CD4-positive, alpha-beta T cell treated with Interleukin-6 at 100 ng/mL for 8 hours (primary cell): Measurements from ENCODE around the gene ASB2.

ENCODE experiments used
- DNase-seq: peaks from one replicate; pipeline ENCODE4 v3.0.0-alpha.2; 2020; ENCODE audit warnings: mixed read lengths, low spot score

Gene ASB2

GRCh38 chr14:94001016-94001415 lies 24.6 kb upstream of the ASB2 start:
- DNase-seq = no peak

DNA sequence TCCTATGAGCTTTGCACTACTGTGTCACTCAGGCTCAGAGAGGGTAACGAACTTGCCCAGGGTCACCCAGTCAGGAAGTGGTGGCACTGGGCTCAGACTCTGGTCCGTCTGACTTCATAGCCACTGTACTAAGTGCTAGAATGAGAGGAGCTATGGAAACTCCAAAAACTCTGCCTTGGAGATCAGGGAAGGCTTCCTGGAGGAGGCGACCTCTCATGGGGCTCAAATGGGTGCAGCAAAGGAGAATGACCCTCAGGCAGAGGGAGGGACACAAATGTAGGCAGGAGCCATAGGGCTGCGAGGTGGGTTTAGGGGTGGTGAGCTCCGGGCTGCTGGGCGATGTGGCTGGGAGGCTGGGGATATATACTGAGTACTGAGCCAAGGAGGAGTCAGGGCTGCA lies 23.9 kb upstream of the ASB2 start:
- DNase-seq = no peak

DNA sequence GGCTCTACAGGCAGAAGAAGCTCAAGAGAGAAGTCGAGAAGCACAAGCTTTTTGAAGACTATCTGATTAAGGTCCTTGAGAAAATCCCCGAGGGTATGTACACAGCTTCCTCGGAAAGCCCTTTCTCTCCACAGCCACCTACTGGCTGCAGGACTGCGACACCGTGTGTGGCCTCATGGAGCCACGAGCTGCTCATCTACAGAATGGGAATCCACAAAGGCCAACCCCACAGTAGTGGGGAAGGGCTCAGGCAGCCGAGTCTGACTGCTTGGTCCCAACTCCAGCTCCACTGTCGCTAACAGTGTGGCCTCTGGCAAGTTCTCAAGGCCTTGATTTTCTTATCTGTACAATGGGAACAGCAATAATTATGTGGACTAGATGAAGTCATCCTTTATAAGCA lies 23.2 kb upstream of the ASB2 start:
- no peak for DNase-seq

DNA sequence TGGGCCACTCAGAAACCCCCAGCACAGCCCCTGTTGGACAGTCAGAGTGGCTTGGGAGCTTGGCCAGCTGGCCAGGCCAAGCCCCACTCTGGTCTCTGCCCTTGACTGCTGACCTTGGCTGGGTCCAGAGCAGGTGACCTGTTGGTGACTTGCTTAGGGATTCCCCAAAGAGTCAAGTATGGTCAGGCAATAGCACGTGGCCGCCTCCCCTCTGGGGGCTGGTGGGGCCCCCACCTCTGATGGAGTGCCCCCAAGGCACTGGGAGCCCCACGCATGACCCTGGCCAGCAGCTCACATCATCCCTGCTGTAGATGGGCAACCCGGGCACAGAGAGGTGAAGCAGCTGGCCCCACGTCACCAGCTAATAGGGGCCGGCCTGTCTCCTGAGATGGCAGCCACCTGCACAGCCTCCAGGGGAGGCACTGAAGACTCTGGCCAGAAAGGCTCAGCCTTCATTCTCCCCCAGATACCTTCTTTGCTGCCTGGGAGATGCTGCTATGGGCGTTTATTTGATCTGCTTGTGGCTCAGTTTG lies 22.6 kb upstream of the ASB2 start:
- DNase-seq = no peak

DNA sequence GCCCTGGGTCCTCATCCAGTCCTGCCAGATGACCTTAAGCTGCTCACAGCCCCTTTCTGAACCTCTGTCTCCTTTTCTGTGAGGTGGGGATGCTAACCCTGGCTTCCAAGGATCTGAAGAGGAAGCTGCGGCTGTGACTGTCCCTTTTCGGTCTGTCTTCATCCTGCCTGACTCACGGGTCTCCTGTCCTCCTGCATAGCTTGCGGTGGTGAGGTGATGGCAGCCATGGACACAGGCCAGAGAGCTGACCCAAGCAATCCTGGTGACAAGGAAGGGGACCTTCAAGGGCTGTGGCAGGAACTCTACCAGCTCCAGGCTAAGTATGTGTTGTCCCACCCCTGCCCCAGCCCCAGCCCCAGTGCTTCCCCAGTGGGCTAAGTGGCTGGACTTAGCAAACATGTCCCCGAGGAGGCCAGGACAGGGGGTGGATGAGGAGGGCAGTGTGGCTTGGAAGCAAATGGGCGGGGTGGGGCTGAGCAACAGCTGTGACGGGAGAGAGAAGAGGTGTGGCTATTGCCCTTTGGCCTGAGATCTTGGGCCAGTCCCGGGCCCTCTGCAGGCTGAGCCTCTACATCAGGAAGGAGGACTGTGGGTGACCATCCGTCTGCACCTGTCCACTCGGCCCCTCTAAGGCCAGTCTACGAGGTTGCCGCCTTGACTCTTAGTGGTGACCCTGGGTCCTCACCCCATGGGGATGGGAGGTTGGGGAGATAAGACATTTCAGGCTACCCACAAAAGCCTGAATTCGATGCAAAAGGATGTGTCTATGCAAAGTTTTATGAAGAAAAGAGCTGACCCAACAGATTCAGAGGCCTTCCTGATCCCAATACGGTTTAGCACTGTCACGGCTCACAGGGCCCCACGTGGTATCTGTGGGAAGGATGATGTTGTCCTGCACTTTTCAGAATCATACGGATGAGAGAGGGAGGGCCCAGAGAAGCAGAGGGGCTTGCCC lies 21.8 kb upstream of the ASB2 start:
- no peak for DNase-seq

DNA sequence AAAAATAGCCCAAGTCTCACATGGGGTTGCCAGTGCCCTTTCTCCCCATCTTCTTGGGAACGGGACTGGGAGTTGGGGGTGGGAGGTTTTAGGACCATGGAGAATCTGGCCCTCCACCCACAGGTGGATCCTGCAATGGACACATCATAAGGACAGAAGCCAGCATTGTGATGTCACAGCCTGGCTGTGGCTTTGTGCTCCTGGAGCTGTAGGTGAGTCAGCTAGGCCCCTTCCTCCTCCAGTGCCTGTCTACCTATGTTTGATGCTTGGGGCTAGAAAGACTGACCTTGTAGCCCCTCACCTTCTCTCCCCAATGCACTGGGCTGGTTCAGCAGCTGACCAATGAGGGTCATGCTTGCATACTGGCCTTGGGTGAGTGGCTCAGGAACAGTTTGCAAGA lies 20.7 kb upstream of the ASB2 start, which contains the start of gene CCDC197:
Gene CCDC197, plus strand, starts transcription at position 220 of the 400 bp plus-strand sequence. CDS start 831 bp downstream, outside the sequence.
- DNase-seq = no peak

DNA sequence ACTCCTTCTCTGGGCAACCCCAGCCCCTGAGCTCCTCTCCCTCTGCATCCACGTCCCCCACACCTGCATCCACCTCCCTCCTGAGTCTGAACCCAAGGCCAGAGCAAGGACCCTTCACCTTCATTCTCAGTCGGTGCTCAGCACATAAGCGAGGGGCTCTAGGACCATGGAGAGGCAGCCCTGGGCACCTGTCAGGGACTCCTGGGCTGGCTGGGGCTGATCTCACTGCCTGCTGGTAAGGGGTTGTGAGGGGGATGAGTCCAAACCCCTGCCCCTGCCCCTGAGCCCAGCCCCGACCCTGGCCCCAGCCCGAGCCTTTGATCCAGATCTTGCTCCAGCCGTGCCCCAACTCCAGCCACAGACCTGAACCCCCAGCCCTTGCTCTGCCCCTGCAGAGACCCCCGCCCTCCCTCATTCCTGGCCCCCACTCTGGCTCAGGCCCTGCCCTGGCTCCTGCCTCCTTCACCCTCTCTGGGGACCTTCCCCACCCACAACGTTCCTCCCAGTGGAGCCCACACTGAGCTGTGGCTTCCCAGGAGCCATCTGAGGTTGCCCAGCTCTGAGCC lies 19.8 kb upstream of the ASB2 start:
- no peak for DNase-seq

- no peak for DNase-seq
These were observed 18.7 kb upstream of the ASB2 start for GRCh38 chr14:93994919-93995682.

GRCh38 chr14:93993382-93993781 lies 17.0 kb upstream of the ASB2 start:
- DNase-seq = no peak

- no peak for DNase-seq
These were observed 15.3 kb upstream of the ASB2 start for GRCh38 chr14:93991649-93992048.

- no peak for DNase-seq
These were observed 14.8 kb upstream of the ASB2 start for GRCh38 chr14:93991212-93991611.

- no peak for DNase-seq
These were observed 13.6 kb upstream of the ASB2 start for GRCh38 chr14:93989939-93990338.

- no peak for DNase-seq
These were observed 11.6 kb upstream of the ASB2 start for GRCh38 chr14:93987815-93988476.

DNA sequence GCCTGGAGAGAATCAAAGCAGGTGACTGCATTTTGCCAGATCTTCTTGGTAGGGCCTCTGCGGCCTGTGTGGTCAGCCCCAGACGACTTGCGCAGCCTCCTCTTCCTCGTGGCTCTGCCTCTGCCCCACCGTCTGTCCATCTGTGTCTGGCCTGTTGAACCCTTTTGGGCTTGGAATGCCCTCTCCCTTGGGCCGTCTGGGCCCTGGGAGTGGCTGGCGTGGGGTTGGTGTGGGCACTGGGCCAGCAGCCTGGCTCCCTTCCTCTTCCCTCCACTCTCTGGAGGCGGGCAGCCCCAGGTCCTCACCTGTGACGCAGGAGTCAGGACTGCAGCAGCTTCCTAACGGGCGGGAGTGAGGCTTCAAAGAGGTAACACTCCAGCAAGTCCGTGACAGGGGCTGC lies 11.0 kb upstream of the ASB2 start:
- no peak for DNase-seq

DNA sequence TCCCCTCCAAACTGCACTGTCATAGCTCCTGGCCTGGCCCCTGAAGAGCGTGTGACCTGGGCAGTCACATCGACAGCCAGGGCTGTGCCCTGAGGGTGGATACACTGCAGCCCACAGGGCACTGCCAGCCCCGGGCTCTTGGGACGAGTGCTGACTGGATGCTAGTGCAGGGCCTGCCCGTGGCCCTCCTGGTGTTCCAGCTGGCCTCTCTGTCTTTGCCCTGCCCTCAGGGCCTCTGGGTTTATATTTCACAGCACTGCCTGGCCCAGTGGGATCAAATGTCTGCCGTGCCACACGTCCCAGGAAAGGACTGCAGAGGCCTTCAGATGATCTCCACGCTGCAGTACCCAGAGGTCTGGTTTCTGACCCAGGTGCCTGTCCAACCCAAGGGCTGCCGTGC lies 10.6 kb upstream of the ASB2 start:
- no peak for DNase-seq

DNA sequence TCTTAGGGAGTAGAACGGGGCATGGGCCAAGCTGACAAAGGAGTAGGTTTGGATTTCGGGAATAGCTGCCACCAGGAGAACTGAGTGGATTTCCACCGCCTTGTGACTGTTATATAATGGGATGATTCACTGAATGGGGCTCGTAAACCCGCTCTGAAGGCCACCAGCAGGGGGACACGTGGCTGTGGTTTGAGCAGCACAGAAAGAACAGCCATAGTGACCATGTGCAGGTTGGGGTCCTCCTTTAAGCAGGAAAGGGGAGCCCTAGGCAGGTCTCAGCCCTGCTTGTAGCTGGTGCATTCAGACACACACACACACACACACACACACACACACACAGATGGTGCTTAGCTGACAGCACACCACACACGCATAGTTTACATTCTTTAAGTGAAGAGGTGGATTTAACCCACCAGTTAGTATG lies 8.6 kb upstream of the ASB2 start:
- no peak for DNase-seq

DNA sequence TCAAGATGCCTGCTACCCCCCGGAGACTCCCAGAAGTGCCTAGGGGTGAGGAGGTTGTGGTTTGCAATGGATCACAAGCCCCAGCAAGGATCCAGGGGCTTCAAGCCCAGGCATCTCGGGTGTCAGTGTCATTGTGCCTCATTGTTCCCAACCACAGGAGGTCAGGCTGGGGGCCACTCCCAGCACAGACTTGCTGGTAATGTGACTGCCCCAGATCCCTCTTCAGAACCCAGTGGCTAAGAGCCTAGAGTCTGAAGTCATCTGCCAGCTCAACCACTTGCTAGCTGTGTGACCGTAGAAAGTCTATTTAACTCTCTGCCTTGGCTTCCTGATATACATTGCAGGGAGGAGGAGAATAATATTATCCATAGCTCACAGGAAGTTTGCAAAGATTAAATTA lies 7.7 kb upstream of the ASB2 start:
- no peak for DNase-seq

DNA sequence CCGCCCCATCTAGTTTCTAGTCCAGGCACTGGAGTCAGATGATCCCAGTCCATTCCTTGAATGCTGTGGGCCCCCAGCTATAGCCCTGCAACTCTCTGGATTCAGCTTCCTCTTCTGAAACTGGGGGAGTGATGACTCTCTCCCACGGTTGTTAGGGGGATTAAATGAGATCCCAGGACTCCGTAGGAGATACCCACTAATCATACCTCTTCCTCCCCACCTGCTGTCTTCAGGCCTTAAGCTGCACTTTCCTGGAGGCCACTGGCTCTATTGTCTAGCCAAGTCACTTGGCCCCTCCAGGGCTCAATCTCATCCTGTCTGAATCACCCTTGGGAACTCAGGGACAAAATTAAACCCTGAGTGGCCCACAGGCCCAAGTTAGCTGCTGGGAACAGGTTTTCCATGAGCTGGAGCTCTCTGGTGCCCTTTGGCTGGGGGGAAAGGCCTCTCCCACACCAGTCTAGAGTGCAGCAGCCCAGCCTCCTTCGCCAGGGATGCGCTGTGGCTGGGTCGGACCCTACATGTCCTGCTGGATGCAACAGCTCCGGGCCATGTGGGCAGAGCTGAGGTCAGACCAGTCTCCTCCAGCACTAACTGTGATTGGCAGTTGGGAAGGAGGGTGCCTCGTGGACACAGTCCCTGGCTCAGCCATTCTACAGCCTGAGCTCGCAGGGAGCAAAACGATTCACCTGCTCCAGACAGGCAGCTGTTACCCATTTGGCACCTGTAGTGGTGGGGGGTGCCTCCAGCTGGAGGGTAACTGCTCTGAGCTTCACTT lies 6.0 kb upstream of the ASB2 start:
- DNase-seq = no peak

- no peak for DNase-seq
These were observed 5.2 kb upstream of the ASB2 start for GRCh38 chr14:93981316-93982229.
